C4-2B (cell line): ENCODE measurements around the gene GALNT9.

Source experiments
- ZFX ChIP-seq: fragments of 450-650 bp; IDR thresholded peaks from 2 replicates; pipeline ENCODE4 v1.6.1; 2017
- TF ChIP-seq, protein P1 (sequence below): fragments of 450-650 bp; conservative IDR thresholded peaks from 2 replicates; pipeline ENCODE4 v1.5.1; 2017; ENCODE audit warnings: mild to moderate bottlenecking

DNA sequence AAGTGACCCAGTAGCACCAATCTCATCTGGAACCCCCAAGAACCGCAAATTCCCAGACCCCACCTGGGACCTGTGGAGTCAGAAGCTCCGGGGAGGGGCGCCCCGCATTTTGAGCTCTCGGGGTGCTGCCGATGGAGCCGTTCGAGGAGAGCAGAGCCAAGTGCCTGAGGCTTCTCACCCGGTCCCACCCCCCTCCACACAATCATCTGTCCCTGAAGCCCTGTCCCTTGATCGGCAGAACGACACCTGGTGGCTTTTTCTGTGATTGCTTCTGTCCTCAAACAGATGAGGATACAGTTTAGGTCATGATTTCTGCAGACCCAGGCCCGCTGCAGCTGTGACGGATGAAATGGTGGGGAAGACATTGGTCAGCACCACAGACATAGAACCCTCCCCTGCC is 110.5 kb downstream of the GALNT9 start:
- TF ChIP-seq, protein P1, sequence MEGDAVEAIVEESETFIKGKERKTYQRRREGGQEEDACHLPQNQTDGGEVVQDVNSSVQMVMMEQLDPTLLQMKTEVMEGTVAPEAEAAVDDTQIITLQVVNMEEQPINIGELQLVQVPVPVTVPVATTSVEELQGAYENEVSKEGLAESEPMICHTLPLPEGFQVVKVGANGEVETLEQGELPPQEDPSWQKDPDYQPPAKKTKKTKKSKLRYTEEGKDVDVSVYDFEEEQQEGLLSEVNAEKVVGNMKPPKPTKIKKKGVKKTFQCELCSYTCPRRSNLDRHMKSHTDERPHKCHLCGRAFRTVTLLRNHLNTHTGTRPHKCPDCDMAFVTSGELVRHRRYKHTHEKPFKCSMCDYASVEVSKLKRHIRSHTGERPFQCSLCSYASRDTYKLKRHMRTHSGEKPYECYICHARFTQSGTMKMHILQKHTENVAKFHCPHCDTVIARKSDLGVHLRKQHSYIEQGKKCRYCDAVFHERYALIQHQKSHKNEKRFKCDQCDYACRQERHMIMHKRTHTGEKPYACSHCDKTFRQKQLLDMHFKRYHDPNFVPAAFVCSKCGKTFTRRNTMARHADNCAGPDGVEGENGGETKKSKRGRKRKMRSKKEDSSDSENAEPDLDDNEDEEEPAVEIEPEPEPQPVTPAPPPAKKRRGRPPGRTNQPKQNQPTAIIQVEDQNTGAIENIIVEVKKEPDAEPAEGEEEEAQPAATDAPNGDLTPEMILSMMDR, result peak; percentile 61
- TF ChIP-seq ZFX, result no peak
